Activated CD8-positive, alpha-beta memory T cell treated with anti-CD3 and anti-CD28 coated beads, Interleukin-2, amount 50 U/mL, for 1 hour (primary cell): ENCODE results near the gene MYO9B.

Experiments
- DNase-seq: peaks from one replicate; pipeline ENCODE4 v3.0.0-alpha.2; 2020; ENCODE audit errors: extremely low read depth

Gene MYO9B

GRCh38 chr19:17242431-17243208 lies 167.0 kb downstream of the MYO9B start:
- DNase-seq, result no peak

GRCh38 chr19:17243211-17243829 lies 167.7 kb downstream of the MYO9B start:
- no peak for DNase-seq

GRCh38 chr19:17243830-17244617 lies 168.4 kb downstream of the MYO9B start:
- DNase-seq, result no peak

- DNase-seq, result no peak
Observed at GRCh38 chr19:17244618-17245534, 169.3 kb downstream of the MYO9B start.

- DNase-seq, result no peak
Observed at GRCh38 chr19:17245535-17245984, 170.0 kb downstream of the MYO9B start, which contains the start of gene NR2F6. TSS of gene NR2F6 (minus strand) at chr19:17245919. CDS start at chr19:17245220, 699 bp downstream.

- DNase-seq, result no peak
Observed at GRCh38 chr19:17246681-17247425, 171.3 kb downstream of the MYO9B start.

- DNase-seq, result no peak
Observed at GRCh38 chr19:17248011-17248776, 172.6 kb downstream of the MYO9B start.

GRCh38 chr19:17249887-17250548 lies 174.4 kb downstream of the MYO9B start:
- no peak for DNase-seq

- no peak for DNase-seq
Observed at GRCh38 chr19:17254636-17255035, 179.1 kb downstream of the MYO9B start.

GRCh38 chr19:17255150-17255621 lies 179.6 kb downstream of the MYO9B start:
- no peak for DNase-seq

- DNase-seq, result no peak
Observed at GRCh38 chr19:17256130-17256529, 180.6 kb downstream of the MYO9B start.

GRCh38 chr19:17259118-17259780 lies 183.7 kb downstream of the MYO9B start:
- DNase-seq, result no peak

- no peak for DNase-seq
Observed at GRCh38 chr19:17259934-17260333, 184.4 kb downstream of the MYO9B start.

GRCh38 chr19:17260842-17261325 lies 185.3 kb downstream of the MYO9B start:
- DNase-seq, result peak; percentile 71

GRCh38 chr19:17262557-17262956 lies 187.0 kb downstream of the MYO9B start:
- DNase-seq, result no peak
